HG02885 (cell line): Measurements from ENCODE around the gene TNFRSF14.

ENCODE experiments used
- ATAC-seq: cut with Tn5 transposase; IDR thresholded peaks from one replicate; pipeline ENCODE4 v1.9.1; 2021; ENCODE audit warnings: mild to moderate bottlenecking; ENCODE audit not compliant: unreplicated experiment, poor library complexity

The TNFRSF14 gene

GRCh38 chr1:2596530-2597333 is 40.6 kb downstream of the TNFRSF14 start:
- no peak for ATAC-seq

- no peak for ATAC-seq
These were observed 41.5 kb downstream of the TNFRSF14 start for GRCh38 chr1:2597441-2598328.

- ATAC-seq, result no peak
These were observed 42.3 kb downstream of the TNFRSF14 start for GRCh38 chr1:2598329-2598931.

GRCh38 chr1:2601721-2602303 is 45.6 kb downstream of the TNFRSF14 start:
- no peak for ATAC-seq

GRCh38 chr1:2602311-2602835 is 46.2 kb downstream of the TNFRSF14 start:
- no peak for ATAC-seq

- ATAC-seq, result no peak
These were observed 46.8 kb downstream of the TNFRSF14 start for GRCh38 chr1:2602866-2603520.

- ATAC-seq, result no peak
These were observed 47.5 kb downstream of the TNFRSF14 start for GRCh38 chr1:2603521-2604155.

GRCh38 chr1:2604156-2604843 is 48.1 kb downstream of the TNFRSF14 start:
- ATAC-seq, result no peak

GRCh38 chr1:2604844-2605508 is 48.8 kb downstream of the TNFRSF14 start:
- no peak for ATAC-seq

GRCh38 chr1:2605509-2606395 is 49.6 kb downstream of the TNFRSF14 start:
- ATAC-seq, result no peak

- no peak for ATAC-seq
These were observed 50.3 kb downstream of the TNFRSF14 start for GRCh38 chr1:2606396-2606880.

- ATAC-seq, result no peak
These were observed 50.9 kb downstream of the TNFRSF14 start for GRCh38 chr1:2606881-2607621.

- ATAC-seq, result no peak
These were observed 51.5 kb downstream of the TNFRSF14 start for GRCh38 chr1:2607641-2608091.

- ATAC-seq, result no peak
These were observed 53.3 kb downstream of the TNFRSF14 start for GRCh38 chr1:2609319-2610035.

GRCh38 chr1:2610036-2610959 is 54.1 kb downstream of the TNFRSF14 start:
- no peak for ATAC-seq
